GM12865 (cell line): ENCODE results near the gene SLC17A8.
"Not testable (repeated sequence)": the region's sequence is repeated elsewhere in the genome, so short reads cannot be mapped to it uniquely, and the experiment has no call there.

ENCODE experiments used
- DNase-seq: peaks from one replicate; pipeline ENCODE4 v3.0.0; 2010; ENCODE audit warnings: low read depth
- H3K4me3 ChIP-seq: 2 replicates; pipeline ENCODE4 v1.5.1; 2011; ENCODE audit warnings: mild to moderate bottlenecking, low read depth, low read length, control low read depth
- CTCF ChIP-seq: IDR thresholded peaks from 2 replicates; pipeline ENCODE4 v1.5.1; 2011; ENCODE audit warnings: low read length, control low read depth, low read depth, inconsistent platforms; ENCODE audit not compliant: insufficient read depth; ENCODE audit errors: missing control alignments

Gene SLC17A8

GRCh38 chr12:100331871-100332270, 25.0 kb upstream of the SLC17A8 start:
- no peak for DNase-seq
- no peak for TF ChIP-seq CTCF
- no peak overlapping the region for H3K4me3 ChIP-seq

- no peak for TF ChIP-seq CTCF
- no peak for DNase-seq
- H3K4me3 ChIP-seq, result no peak overlapping the region
Observed at GRCh38 chr12:100332852-100333251, 24.0 kb upstream of the SLC17A8 start.

GRCh38 chr12:100337299-100337698, 19.6 kb upstream of the SLC17A8 start:
- no peak for DNase-seq
- TF ChIP-seq CTCF, result no peak
- H3K4me3 ChIP-seq, result no peak overlapping the region

- no peak for DNase-seq
- no peak overlapping the region for H3K4me3 ChIP-seq
- TF ChIP-seq CTCF, result no peak
Observed at GRCh38 chr12:100337727-100338126, 19.1 kb upstream of the SLC17A8 start.

GRCh38 chr12:100339071-100339470, 17.8 kb upstream of the SLC17A8 start:
- no peak for DNase-seq
- no peak overlapping the region for H3K4me3 ChIP-seq
- TF ChIP-seq CTCF, result no peak

GRCh38 chr12:100342897-100343296, 14.0 kb upstream of the SLC17A8 start:
- not testable (repeated sequence) for DNase-seq, H3K4me3 ChIP-seq

- H3K4me3 ChIP-seq, DNase-seq: not testable (repeated sequence)
Observed at GRCh38 chr12:100344351-100344750, 12.5 kb upstream of the SLC17A8 start.

GRCh38 chr12:100345020-100345767, 11.7 kb upstream of the SLC17A8 start:
- TF ChIP-seq CTCF, result no peak
- H3K4me3 ChIP-seq, result no peak overlapping the region
- DNase-seq, result no peak
